ENCODE results near the gene CHRNB1.

DNA sequence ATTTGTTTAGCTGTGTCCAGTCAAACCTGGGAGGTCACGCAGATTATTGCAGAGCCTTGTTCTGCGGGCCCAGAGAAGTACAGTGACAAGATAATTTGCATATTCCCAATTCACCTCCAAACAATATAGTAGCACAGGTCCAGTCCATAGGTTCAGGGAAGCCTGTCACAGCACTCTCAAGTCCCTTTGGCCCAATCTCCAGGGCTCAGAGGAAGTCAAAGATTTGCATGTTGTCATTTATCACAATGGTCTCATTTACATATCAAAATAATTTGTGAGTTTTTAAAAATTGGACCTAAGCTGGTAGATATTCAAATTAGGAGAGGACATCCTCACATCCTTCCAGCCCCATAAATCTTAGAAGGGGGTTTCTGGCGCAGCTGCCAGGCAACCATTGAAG, 22.6 kb downstream of the CHRNB1 start:
- TF ChIP-seq, protein P1, sequence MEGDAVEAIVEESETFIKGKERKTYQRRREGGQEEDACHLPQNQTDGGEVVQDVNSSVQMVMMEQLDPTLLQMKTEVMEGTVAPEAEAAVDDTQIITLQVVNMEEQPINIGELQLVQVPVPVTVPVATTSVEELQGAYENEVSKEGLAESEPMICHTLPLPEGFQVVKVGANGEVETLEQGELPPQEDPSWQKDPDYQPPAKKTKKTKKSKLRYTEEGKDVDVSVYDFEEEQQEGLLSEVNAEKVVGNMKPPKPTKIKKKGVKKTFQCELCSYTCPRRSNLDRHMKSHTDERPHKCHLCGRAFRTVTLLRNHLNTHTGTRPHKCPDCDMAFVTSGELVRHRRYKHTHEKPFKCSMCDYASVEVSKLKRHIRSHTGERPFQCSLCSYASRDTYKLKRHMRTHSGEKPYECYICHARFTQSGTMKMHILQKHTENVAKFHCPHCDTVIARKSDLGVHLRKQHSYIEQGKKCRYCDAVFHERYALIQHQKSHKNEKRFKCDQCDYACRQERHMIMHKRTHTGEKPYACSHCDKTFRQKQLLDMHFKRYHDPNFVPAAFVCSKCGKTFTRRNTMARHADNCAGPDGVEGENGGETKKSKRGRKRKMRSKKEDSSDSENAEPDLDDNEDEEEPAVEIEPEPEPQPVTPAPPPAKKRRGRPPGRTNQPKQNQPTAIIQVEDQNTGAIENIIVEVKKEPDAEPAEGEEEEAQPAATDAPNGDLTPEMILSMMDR (IDR thresholded peaks at IDR 0.05 in 4 of 5, conservative IDR thresholded peaks at IDR 0.05 in 1 of 5) = no peak
- TF ChIP-seq POLR2A (IDR thresholded peaks at IDR 0.05) = no peak

Data from gastrocnemius medialis (tissue), 4 donors.